ENCODE results near the gene ERCC4.

Gene ERCC4

GRCh38 chr16:13883881-13884280 is 36.1 kb upstream of the ERCC4 start:
- TF ChIP-seq, protein P1, sequence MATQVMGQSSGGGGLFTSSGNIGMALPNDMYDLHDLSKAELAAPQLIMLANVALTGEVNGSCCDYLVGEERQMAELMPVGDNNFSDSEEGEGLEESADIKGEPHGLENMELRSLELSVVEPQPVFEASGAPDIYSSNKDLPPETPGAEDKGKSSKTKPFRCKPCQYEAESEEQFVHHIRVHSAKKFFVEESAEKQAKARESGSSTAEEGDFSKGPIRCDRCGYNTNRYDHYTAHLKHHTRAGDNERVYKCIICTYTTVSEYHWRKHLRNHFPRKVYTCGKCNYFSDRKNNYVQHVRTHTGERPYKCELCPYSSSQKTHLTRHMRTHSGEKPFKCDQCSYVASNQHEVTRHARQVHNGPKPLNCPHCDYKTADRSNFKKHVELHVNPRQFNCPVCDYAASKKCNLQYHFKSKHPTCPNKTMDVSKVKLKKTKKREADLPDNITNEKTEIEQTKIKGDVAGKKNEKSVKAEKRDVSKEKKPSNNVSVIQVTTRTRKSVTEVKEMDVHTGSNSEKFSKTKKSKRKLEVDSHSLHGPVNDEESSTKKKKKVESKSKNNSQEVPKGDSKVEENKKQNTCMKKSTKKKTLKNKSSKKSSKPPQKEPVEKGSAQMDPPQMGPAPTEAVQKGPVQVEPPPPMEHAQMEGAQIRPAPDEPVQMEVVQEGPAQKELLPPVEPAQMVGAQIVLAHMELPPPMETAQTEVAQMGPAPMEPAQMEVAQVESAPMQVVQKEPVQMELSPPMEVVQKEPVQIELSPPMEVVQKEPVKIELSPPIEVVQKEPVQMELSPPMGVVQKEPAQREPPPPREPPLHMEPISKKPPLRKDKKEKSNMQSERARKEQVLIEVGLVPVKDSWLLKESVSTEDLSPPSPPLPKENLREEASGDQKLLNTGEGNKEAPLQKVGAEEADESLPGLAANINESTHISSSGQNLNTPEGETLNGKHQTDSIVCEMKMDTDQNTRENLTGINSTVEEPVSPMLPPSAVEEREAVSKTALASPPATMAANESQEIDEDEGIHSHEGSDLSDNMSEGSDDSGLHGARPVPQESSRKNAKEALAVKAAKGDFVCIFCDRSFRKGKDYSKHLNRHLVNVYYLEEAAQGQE (IDR thresholded peaks at IDR 0.05; ENCODE audit: insufficient read depth in 1 of 2, low read depth in 2 of 2, low read length in 2 of 2): no peak
- TF ChIP-seq SIN3A (IDR thresholded peaks at IDR 0.05; ENCODE audit: borderline replicate concordance, insufficient read depth, low read length): no peak
- TF ChIP-seq FOXP2 (optimal IDR thresholded peaks at IDR 0.05; ENCODE audit: borderline replicate concordance, extremely low read depth, extremely low read length, insufficient read depth): no peak
- TF ChIP-seq TAF1 (IDR thresholded peaks at IDR 0.05; ENCODE audit: borderline replicate concordance, insufficient read depth, low read length): no peak
- no peak for TF ChIP-seq POLR2AphosphoS5 (IDR thresholded peaks at IDR 0.05; ENCODE audit: low read depth, low read length)

GRCh38 chr16:13885700-13886099 is 34.3 kb upstream of the ERCC4 start:
- TF ChIP-seq POLR2AphosphoS5 (IDR thresholded peaks at IDR 0.05; ENCODE audit: low read depth, low read length) (no peak), TAF1 (IDR thresholded peaks at IDR 0.05; ENCODE audit: borderline replicate concordance, insufficient read depth, low read length) (no peak), FOXP2 (optimal IDR thresholded peaks at IDR 0.05; ENCODE audit: borderline replicate concordance, extremely low read depth, extremely low read length, insufficient read depth) (no peak), SIN3A (IDR thresholded peaks at IDR 0.05; ENCODE audit: borderline replicate concordance, insufficient read depth, low read length) (no peak)
- TF ChIP-seq, protein P1 (IDR thresholded peaks at IDR 0.05; ENCODE audit: insufficient read depth in 1 of 2, low read depth in 2 of 2, low read length in 2 of 2): no peak

DNA sequence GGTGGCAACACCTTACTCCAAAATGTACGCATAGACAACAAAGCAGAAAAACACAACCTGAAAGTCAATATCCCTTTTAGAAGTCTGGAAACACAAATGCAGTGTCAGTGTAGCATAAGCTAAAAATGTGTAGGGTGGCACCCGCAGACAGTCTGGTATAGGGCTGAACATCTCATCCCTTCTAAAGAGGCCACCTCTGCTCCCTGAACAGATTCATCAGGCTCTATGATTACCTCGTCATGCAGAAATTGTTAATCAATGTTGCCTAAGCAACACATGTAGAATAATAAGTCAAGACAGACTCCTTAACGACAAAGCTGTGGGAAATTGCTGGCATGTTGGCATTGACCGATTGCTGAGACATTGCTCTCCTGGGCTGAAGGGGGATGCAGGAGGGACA is 33.3 kb upstream of the ERCC4 start:
- no peak for TF ChIP-seq TAF1 (IDR thresholded peaks at IDR 0.05; ENCODE audit: borderline replicate concordance, insufficient read depth, low read length)
- no peak for TF ChIP-seq POLR2AphosphoS5 (IDR thresholded peaks at IDR 0.05; ENCODE audit: low read depth, low read length)
- TF ChIP-seq SIN3A (IDR thresholded peaks at IDR 0.05; ENCODE audit: borderline replicate concordance, insufficient read depth, low read length): no peak
- TF ChIP-seq, protein P1 (IDR thresholded peaks at IDR 0.05; ENCODE audit: insufficient read depth in 1 of 2, low read depth in 2 of 2, low read length in 2 of 2): no peak
- TF ChIP-seq FOXP2 (optimal IDR thresholded peaks at IDR 0.05; ENCODE audit: borderline replicate concordance, extremely low read depth, extremely low read length, insufficient read depth): no peak

DNA sequence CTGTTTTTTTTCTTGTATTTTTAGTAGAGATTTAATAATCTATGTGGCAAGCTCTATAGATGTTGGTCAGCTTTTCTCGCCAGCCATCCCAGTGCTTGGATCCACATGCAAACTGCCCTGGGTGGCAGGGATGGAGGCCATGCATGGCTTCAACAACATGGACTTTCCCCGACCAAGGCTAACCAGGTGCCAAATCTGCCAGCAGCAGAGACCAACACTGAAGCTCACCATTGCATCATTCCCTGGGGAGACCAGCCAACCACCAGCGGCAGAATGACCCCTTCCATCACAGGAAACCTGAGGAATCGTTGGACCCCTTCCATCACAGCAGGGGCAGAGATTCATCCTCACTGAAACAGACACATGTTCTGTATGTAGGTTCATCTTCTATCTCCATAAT is 27.7 kb upstream of the ERCC4 start:
- TF ChIP-seq FOXP2 (optimal IDR thresholded peaks at IDR 0.05; ENCODE audit: borderline replicate concordance, extremely low read depth, extremely low read length, insufficient read depth) (no peak), POLR2AphosphoS5 (IDR thresholded peaks at IDR 0.05; ENCODE audit: low read depth, low read length) (no peak), SIN3A (IDR thresholded peaks at IDR 0.05; ENCODE audit: borderline replicate concordance, insufficient read depth, low read length) (no peak), TAF1 (IDR thresholded peaks at IDR 0.05; ENCODE audit: borderline replicate concordance, insufficient read depth, low read length) (no peak)
- TF ChIP-seq, protein P1 (IDR thresholded peaks at IDR 0.05; ENCODE audit: insufficient read depth in 1 of 2, low read depth in 2 of 2, low read length in 2 of 2): no peak

DNA sequence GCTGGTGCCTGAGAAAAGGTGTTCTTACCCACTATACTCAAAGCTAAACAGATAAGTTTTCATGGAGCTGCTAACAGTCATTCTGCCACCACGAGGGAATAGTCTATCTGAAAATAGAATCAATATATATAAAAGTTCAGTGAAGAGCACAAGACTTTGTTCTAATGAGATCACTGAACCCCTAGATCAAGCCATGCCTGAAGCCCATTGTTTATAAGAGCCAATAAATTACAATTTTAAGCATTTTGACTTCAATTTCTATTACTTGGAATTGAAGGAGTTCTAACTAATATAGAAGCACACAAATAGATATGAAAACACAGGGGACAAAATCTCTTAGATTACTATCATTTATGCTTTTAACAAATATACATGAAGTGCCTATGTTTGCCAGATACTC is 24.4 kb upstream of the ERCC4 start:
- TF ChIP-seq FOXP2 (optimal IDR thresholded peaks at IDR 0.05; ENCODE audit: borderline replicate concordance, extremely low read depth, extremely low read length, insufficient read depth): no peak
- TF ChIP-seq, protein P1 (IDR thresholded peaks at IDR 0.05; ENCODE audit: insufficient read depth in 1 of 2, low read depth in 2 of 2, low read length in 2 of 2): no peak
- no peak for TF ChIP-seq SIN3A (IDR thresholded peaks at IDR 0.05; ENCODE audit: borderline replicate concordance, insufficient read depth, low read length)
- TF ChIP-seq POLR2AphosphoS5 (IDR thresholded peaks at IDR 0.05; ENCODE audit: low read depth, low read length): no peak
- no peak for TF ChIP-seq TAF1 (IDR thresholded peaks at IDR 0.05; ENCODE audit: borderline replicate concordance, insufficient read depth, low read length)

All from PFSK-1 (cell line).